K562 (cell line): ENCODE results near the gene ZNF74. TPM values are rescaled to one million over a fixed set of nuclear protein-coding genes. Genes with fewer than 3 reads are reported as not detected.

Source experiments
- CHD4 ChIP-seq: fragments of 200-600 bp; sonication (generic); IDR thresholded peaks from 3 replicates; pipeline ENCODE4 v1.6.1; 2012; ENCODE audit warnings: low read depth, mild to moderate bottlenecking, mixed read lengths, low read length, inconsistent platforms; ENCODE audit not compliant: insufficient read depth, insufficient replicate concordance, poor library complexity, severe bottlenecking
- MAFK ChIP-seq: IDR thresholded peaks from 2 replicates; pipeline ENCODE4 v1.6.1; 2011; ENCODE audit warnings: low read length, improper control_type of control experiment
- OTX1 ChIP-seq: fragments of 450-650 bp; formaldehyde crosslinking; IDR thresholded peaks from 2 replicates; pipeline ENCODE4 v1.4.0; 2022; ENCODE audit warnings: mild to moderate bottlenecking
- PPARD ChIP-seq: fragments of 250-450 bp; sonication (Bioruptor Pico); IDR thresholded peaks from 2 replicates; pipeline ENCODE4 v1.8.0; 2022; ENCODE audit warnings: inconsistent platforms, mild to moderate bottlenecking, moderate library complexity
- ZNF408 ChIP-seq: fragments of 250-450 bp; sonication (Bioruptor Pico); IDR thresholded peaks from 2 replicates; pipeline ENCODE4 v1.4.0; 2020; ENCODE audit warnings: low read depth, mild to moderate bottlenecking, moderate library complexity
- polyA plus RNA-seq, 8 experiments: library from polyadenylated mRNA; depleted of rRNA in 4 of 8; stranded (reverse) in 5 of 8; unstranded in 3 of 8; fragments of >200 nt; fragmentation: Nextera tagmentation in 2 of 8; fragmentation: Illumina TruSeq in 1 of 8; extraction: Ambion mirVana in 2 of 8; extraction: Trizol in 1 of 8; gene quantifications; 2 replicates each; pipeline versions ENCODE4 v1.2.1 to v1.2.3, GENCODE V29; 2011 to 2014; ENCODE audit warnings: inconsistent platforms in 1 of 8, missing spikeins in 1 of 8
- total RNA-seq, 7 experiments: library from RNA; depleted of rRNA in 6 of 7; stranded (reverse); fragments of >200 nt in 6 of 7; fragmentation: Illumina TruSeq in 2 of 7; extraction: Trizol in 2 of 7; gene quantifications; 2 replicates each; pipeline versions ENCODE4 v1.2.1 to v1.2.3, GENCODE V29; 2011 to 2021; ENCODE audit warnings: low replicate concordance in 1 of 7
- TF ChIP-seq, protein P1 (sequence below), 2 experiments: IDR thresholded peaks; 2 replicates each; pipeline ENCODE4 v1.6.1; 2012; ENCODE audit warnings: improper control_type of control experiment in 2 of 2, low read depth in 2 of 2, low read length in 2 of 2, borderline replicate concordance in 1 of 2
- TF ChIP-seq, protein P2 (sequence below), 2 experiments: fragments of 450-650 bp; IDR thresholded peaks; 2 replicates each; pipeline ENCODE4 v1.6.1; 2016; ENCODE audit warnings: mild to moderate bottlenecking in 2 of 2, borderline replicate concordance in 1 of 2, low read depth in 1 of 2, moderate library complexity in 1 of 2

The ZNF74 gene
- total and polyA plus RNA-seq, 9 of the 15 experiments (the other 6 are each of a cell fraction or from before 2014, with no cell fraction given), result 2.4 to 53.5 (median 31.5) TPM

DNA sequence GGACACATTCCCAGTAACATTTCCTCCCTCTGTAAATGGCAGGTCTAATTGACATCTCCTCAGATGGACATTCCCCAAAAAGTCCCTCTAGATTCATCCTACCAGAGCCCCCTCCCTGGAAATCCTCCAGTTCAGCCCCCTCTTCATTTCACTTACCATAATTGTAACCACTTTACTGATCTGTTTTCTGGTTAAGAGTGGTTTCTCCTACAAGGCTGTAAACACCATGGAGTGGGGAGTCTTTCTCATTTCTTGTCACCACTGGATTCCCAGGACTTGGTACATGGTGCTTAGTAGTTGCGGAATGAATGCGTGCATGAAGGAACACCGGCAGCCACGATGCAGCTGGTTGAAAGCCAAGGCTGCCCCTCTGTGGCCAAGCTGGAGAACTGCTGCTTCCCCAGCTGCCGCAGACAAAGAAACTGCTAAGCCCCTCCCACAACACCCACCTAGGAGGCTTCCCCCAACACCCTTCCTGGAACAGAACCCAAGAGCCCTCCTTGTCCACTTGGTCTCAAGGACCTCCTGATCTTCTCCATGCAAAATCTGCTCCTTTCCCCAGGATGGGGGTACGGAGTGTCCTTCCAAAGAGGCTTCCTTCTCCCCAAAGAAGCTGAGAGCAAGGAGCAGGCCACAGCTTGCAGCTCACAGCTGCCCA, 62.2 kb downstream of the ZNF74 start (continued):
- TF ChIP-seq CHD4, result peak; percentile 43
- peak; percentile 67 for TF ChIP-seq MAFK
- TF ChIP-seq PPARD (CRISPR knock-in tag), result no peak
- TF ChIP-seq, protein P1, sequence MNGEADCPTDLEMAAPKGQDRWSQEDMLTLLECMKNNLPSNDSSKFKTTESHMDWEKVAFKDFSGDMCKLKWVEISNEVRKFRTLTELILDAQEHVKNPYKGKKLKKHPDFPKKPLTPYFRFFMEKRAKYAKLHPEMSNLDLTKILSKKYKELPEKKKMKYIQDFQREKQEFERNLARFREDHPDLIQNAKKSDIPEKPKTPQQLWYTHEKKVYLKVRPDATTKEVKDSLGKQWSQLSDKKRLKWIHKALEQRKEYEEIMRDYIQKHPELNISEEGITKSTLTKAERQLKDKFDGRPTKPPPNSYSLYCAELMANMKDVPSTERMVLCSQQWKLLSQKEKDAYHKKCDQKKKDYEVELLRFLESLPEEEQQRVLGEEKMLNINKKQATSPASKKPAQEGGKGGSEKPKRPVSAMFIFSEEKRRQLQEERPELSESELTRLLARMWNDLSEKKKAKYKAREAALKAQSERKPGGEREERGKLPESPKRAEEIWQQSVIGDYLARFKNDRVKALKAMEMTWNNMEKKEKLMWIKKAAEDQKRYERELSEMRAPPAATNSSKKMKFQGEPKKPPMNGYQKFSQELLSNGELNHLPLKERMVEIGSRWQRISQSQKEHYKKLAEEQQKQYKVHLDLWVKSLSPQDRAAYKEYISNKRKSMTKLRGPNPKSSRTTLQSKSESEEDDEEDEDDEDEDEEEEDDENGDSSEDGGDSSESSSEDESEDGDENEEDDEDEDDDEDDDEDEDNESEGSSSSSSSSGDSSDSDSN (IDR thresholded peaks at IDR 0.05; ENCODE audit: borderline replicate concordance in 1 of 2, low read depth in 2 of 2, low read length in 2 of 2), result peak in 1 of 2 experiments; percentile 86; a peak in 2 of 4 replicates
- TF ChIP-seq, protein P2, sequence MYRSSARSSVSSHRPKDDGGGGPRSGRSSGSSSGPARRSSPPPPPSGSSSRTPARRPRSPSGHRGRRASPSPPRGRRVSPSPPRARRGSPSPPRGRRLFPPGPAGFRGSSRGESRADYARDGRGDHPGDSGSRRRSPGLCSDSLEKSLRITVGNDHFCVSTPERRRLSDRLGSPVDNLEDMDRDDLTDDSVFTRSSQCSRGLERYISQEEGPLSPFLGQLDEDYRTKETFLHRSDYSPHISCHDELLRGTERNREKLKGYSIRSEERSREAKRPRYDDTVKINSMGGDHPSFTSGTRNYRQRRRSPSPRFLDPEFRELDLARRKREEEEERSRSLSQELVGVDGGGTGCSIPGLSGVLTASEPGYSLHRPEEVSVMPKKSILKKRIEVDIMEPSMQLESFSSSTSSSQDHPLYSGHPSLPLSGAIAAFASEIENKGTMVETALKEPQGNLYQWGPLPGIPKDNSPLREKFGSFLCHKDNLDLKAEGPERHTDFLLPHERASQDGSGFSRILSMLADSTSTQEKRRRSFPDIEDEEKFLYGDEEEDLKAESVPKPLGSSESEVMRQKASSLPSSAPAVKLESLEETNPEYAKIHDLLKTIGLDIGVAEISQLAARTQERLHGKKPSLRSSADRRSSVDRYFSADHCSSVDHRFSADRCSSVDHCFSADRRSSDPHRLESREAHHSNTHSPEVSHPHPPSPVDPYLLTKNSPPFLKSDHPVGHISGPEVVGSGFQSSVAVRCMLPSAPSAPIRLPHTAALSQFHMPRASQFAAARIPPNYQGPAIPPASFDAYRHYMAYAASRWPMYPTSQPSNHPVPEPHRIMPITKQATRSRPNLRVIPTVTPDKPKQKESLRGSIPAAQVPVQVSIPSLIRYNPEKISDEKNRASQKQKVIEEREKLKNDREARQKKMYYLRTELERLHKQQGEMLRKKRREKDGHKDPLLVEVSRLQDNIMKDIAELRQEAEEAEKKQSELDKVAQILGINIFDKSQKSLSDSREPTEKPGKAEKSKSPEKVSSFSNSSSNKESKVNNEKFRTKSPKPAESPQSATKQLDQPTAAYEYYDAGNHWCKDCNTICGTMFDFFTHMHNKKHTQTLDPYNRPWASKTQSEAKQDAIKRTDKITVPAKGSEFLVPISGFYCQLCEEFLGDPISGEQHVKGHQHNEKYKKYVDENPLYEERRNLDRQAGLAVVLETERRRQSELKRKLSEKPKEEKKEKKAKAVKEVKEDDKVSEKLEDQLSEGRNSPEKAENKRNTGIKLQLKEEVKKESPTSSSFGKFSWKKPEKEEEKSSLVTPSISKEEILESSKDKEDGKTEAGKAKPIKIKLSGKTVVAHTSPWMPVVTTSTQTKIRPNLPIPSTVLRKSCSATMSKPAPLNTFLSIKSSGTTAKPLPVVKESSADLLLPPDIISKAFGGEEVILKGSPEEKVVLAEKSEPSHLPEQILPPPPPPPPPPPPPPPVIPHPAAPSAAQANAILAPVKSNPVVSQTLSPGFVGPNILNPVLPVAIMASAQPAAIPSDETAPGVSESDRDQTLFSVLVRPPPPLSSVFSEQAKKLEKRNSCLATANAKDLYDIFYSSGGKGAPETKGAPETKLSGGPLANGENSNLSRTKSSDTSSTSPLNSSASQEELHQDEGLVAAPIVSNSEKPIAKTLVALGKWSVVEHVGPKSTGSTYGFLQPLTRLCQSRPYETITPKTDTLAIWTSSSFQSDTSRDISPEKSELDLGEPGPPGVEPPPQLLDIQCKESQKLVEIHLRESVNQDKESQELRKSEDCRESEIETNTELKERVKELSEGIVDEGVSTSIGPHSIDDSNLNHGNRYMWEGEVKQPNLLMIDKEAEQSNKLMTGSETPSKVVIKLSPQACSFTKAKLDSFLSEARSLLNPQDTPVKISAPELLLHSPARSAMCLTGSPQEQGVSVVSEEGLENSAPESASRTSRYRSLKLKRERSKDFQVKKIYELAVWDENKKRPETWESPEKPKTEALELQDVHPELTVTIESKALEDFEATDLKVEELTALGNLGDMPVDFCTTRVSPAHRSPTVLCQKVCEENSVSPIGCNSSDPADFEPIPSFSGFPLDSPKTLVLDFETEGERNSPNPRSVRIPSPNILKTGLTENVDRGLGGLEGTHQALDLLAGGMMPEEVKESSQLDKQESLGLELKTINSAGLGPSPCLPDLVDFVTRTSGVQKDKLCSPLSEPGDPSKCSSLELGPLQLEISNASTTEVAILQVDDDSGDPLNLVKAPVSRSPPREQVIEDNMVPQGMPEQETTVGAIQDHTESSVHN (IDR thresholded peaks at IDR 0.05; ENCODE audit: borderline replicate concordance in 1 of 2, low read depth in 1 of 2), result no peak
- TF ChIP-seq OTX1, result peak; percentile 83
- TF ChIP-seq ZNF408 (CRISPR knock-in tag), result no peak; the same call in 1 of the 2 replicates
